Loucy (cell line): ENCODE data around the gene NIT2.

Experiments used
- H2AFZ ChIP-seq: fragments of 200-600 bp; sonication (generic); 2 replicates; pipeline ENCODE4 v1.6.0; 2016; ENCODE audit warnings: antibody characterized with exemption, mild to moderate bottlenecking, low read length, moderate library complexity
- H3F3A ChIP-seq: fragments of 200-600 bp; 2 replicates; pipeline ENCODE4 v1.6.0; 2016; ENCODE audit warnings: antibody characterized with exemption, low read depth, mild to moderate bottlenecking
- H3K27me3 ChIP-seq: fragments of 200-600 bp; sonication (generic); 2 replicates; pipeline ENCODE4 v1.6.1; 2014; ENCODE audit warnings: low read length, mild to moderate bottlenecking; ENCODE audit not compliant: insufficient read depth, poor library complexity, severe bottlenecking
- H3K36me3 ChIP-seq: fragments of 200-600 bp; sonication (generic); 2 replicates; pipeline ENCODE4 v1.6.1; 2016; ENCODE audit warnings: low read length; ENCODE audit not compliant: insufficient read depth
- H3K4me1 ChIP-seq: fragments of 200-600 bp; sonication (generic); 2 replicates; pipeline ENCODE4 v1.5.1; 2014; ENCODE audit warnings: low read length, mild to moderate bottlenecking; ENCODE audit not compliant: insufficient read depth, poor library complexity, severe bottlenecking
- H3K4me2 ChIP-seq: fragments of 200-600 bp; sonication (generic); 2 replicates; pipeline ENCODE4 v1.6.0; 2014; ENCODE audit warnings: antibody characterized with exemption, low read length, low read depth, mild to moderate bottlenecking; ENCODE audit not compliant: poor library complexity, severe bottlenecking
- H3K4me3 ChIP-seq: fragments of 200-600 bp; sonication (generic); 2 replicates; pipeline ENCODE4 v1.5.1; 2014; ENCODE audit warnings: low read length, mild to moderate bottlenecking, mixed read lengths; ENCODE audit not compliant: poor library complexity, severe bottlenecking
- H3K79me2 ChIP-seq: fragments of 200-600 bp; sonication (generic); 2 replicates; pipeline ENCODE4 v1.6.1; 2014; ENCODE audit warnings: low read length; ENCODE audit not compliant: insufficient read depth
- H3K9ac ChIP-seq: fragments of 200-600 bp; sonication (generic); 2 replicates; pipeline ENCODE4 v1.6.0; 2014; ENCODE audit warnings: mild to moderate bottlenecking, low read depth, low read length, moderate library complexity; ENCODE audit not compliant: poor library complexity, severe bottlenecking
- H3K9me2 ChIP-seq: fragments of 200-600 bp; sonication (generic); replicated peaks from 2 replicates; pipeline ENCODE4 v1.6.1; 2016; ENCODE audit warnings: low read depth, low read length, mixed read lengths
- H3K9me3 ChIP-seq: fragments of 200-600 bp; sonication (generic); 2 replicates; pipeline ENCODE4 v1.6.1; 2014; ENCODE audit warnings: mild to moderate bottlenecking, antibody characterized with exemption, low read length, low read depth; ENCODE audit not compliant: insufficient read depth
- H4K20me1 ChIP-seq: fragments of 200-600 bp; sonication (generic); 2 replicates; pipeline ENCODE4 v1.6.0; 2014; ENCODE audit warnings: antibody characterized with exemption, low read length, mild to moderate bottlenecking; ENCODE audit not compliant: insufficient read depth, poor library complexity, severe bottlenecking
- EZH2phosphoT487 ChIP-seq: fragments of 200-600 bp; IDR thresholded peaks from 2 replicates; pipeline ENCODE4 v1.6.1; 2018; ENCODE audit warnings: antibody characterized with exemption, mild to moderate bottlenecking, moderate library complexity, borderline replicate concordance
- TF ChIP-seq, protein P1 (sequence below): fragments of 200-600 bp; sonication (generic); conservative IDR thresholded peaks from 2 replicates; pipeline ENCODE4 v1.5.1; 2014; ENCODE audit warnings: mild to moderate bottlenecking, antibody characterized with exemption, low read length

NIT2 gene

DNA sequence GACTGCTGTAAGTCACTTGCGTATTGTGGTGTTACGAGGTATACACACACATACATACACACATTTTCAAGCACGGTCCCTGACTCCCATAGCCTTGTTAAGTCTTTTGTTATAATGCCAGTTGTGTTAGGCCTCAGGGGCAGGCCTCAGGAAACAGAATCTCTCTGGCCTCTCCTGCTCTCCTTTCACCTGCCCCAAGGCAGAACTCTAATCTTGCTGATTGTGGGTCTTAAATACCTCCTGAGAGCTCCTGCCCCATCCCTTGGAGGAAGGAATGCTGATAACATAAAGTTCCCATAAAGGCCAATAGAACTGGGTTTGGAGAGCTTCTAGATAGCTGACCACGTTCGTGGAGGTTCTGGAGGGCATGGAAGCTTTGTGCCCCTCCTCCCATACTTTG, 3.9 kb upstream of the NIT2 start:
- Histone ChIP-seq H3K27me3 (no peaks in the 10 kb centered on the region), H3K4me3 (no peak overlapping the region), H3K9me3 (no peaks in the 10 kb centered on the region), H3K4me2 (no peak overlapping the region), H2AFZ (no peak overlapping the region), H4K20me1 (no peaks in the 10 kb centered on the region), H3K9ac (no peak overlapping the region), H3K79me2 (peaks cover 6% of the 10 kb centered on the region), H3F3A (no peaks in the 10 kb centered on the region), H3K9me2 (no peaks in the 10 kb centered on the region), H3K36me3 (peaks cover 8% of the 10 kb centered on the region; the same call in 1 of the 2 replicates), H3K4me1 (peaks cover 11% of the 10 kb centered on the region)
- TF ChIP-seq EZH2phosphoT487: no peak
- TF ChIP-seq, protein P1, sequence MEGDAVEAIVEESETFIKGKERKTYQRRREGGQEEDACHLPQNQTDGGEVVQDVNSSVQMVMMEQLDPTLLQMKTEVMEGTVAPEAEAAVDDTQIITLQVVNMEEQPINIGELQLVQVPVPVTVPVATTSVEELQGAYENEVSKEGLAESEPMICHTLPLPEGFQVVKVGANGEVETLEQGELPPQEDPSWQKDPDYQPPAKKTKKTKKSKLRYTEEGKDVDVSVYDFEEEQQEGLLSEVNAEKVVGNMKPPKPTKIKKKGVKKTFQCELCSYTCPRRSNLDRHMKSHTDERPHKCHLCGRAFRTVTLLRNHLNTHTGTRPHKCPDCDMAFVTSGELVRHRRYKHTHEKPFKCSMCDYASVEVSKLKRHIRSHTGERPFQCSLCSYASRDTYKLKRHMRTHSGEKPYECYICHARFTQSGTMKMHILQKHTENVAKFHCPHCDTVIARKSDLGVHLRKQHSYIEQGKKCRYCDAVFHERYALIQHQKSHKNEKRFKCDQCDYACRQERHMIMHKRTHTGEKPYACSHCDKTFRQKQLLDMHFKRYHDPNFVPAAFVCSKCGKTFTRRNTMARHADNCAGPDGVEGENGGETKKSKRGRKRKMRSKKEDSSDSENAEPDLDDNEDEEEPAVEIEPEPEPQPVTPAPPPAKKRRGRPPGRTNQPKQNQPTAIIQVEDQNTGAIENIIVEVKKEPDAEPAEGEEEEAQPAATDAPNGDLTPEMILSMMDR: no peak

DNA sequence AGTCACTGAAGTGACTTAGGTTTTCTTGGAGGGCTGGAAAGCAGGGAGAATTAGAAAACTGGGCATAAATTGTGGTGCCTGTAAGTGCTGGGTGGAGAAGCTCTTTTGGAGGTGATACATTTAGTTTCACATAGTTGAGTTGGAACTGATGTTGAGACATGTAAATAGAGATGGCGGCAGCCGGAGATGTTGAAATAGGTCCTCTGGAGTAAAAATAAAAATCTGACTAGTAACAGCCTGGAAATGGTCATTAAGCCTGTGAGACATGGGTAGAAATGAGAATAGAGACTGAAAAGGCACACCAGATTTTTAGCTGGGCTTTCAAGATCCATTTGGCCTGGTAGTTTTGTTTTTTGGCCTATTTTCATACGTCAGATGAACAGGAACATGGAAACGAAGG, 2.9 kb upstream of the NIT2 start:
- Histone ChIP-seq H3K9me2 (no peaks in the 10 kb centered on the region), H3K4me1 (peaks cover 14% of the 10 kb centered on the region), H3K36me3 (no peaks in the 10 kb centered on the region), H3K9me3 (no peaks in the 10 kb centered on the region), H3K9ac (no peak overlapping the region), H4K20me1 (no peaks in the 10 kb centered on the region), H3K79me2 (peaks cover 10% of the 10 kb centered on the region), H3K27me3 (no peaks in the 10 kb centered on the region), H3K4me2 (no peak overlapping the region), H3F3A (no peaks in the 10 kb centered on the region), H2AFZ (no peak overlapping the region), H3K4me3 (no peak overlapping the region)
- TF ChIP-seq, protein P1: no peak
- no peak for TF ChIP-seq EZH2phosphoT487

DNA sequence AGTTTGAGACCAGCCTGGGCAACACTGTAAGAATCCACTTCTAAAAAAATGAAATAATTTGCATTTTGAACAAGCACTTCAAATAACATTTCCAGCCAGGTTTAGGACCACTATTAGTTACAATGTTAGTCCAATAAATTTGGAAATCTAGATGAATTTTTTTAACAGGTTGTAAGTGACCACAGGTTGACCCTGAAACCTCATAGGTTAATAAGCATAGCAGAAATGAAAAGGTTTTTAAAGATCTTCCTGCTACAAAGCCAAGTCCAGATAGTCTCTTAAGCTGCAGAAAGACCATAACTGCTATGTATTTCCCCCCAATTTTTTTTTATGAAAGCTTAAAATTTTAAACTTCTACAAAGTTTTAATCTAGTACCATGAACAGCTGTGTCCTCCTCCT, 1.5 kb upstream of the NIT2 start:
- H3K4me1 ChIP-seq: peaks cover 14% of the 10 kb centered on the region
- H3F3A ChIP-seq: no peaks in the 10 kb centered on the region
- H3K4me3 ChIP-seq: no peak overlapping the region
- H4K20me1 ChIP-seq: no peaks in the 10 kb centered on the region
- TF ChIP-seq, protein P1: no peak
- no peak for TF ChIP-seq EZH2phosphoT487
- H2AFZ ChIP-seq: no peak overlapping the region
- no peak overlapping the region for H3K9ac ChIP-seq
- no peaks in the 10 kb centered on the region for H3K36me3 ChIP-seq
- H3K4me2 ChIP-seq: no peak overlapping the region
- H3K9me3 ChIP-seq: no peaks in the 10 kb centered on the region
- no peaks in the 10 kb centered on the region for H3K9me2 ChIP-seq
- peaks cover 10% of the 10 kb centered on the region for H3K79me2 ChIP-seq
- no peaks in the 10 kb centered on the region for H3K27me3 ChIP-seq
